IPS-NIHi7 (cell line): ENCODE results near the gene DDB1.
"Not testable (repeated sequence)": the region's sequence is repeated elsewhere in the genome, so short reads cannot be mapped to it uniquely, and the experiment has no call there.

Source experiments
- DNase-seq: peaks from one replicate; pipeline ENCODE4 v3.0.0; 2012; ENCODE audit warnings: mixed read lengths; ENCODE audit errors: extremely low spot score

Gene DDB1

GRCh38 chr11:61270354-61271076 lies 62.4 kb downstream of the DDB1 start:
- no peak for DNase-seq

- no peak for DNase-seq
These were observed 64.2 kb downstream of the DDB1 start for GRCh38 chr11:61268588-61269250.

- DNase-seq: no peak
These were observed 65.5 kb downstream of the DDB1 start for GRCh38 chr11:61267437-61267841.

- DNase-seq: no peak
These were observed 66.3 kb downstream of the DDB1 start for GRCh38 chr11:61266602-61267001.

GRCh38 chr11:61265357-61265756 lies 67.5 kb downstream of the DDB1 start:
- DNase-seq: no peak

- no peak for DNase-seq
These were observed 68.1 kb downstream of the DDB1 start for GRCh38 chr11:61264795-61265194.

GRCh38 chr11:61264371-61264770 lies 68.5 kb downstream of the DDB1 start:
- no peak for DNase-seq

GRCh38 chr11:61259363-61259762 lies 73.5 kb downstream of the DDB1 start:
- DNase-seq: no peak

GRCh38 chr11:61258546-61258945 lies 74.4 kb downstream of the DDB1 start:
- peak; percentile 7 for DNase-seq

GRCh38 chr11:61256710-61257482 lies 76.0 kb downstream of the DDB1 start:
- no peak for DNase-seq

- peak; percentile 96 for DNase-seq
These were observed 78.4 kb downstream of the DDB1 start for GRCh38 chr11:61254403-61255025.

GRCh38 chr11:61252332-61252731 lies 80.6 kb downstream of the DDB1 start:
- not testable (repeated sequence) for DNase-seq

GRCh38 chr11:61250796-61251765 lies 81.8 kb downstream of the DDB1 start:
- DNase-seq: not testable (repeated sequence)
